PC-3 (cell line): ENCODE data around the gene LAMA5. TPM values are rescaled to one million over a fixed set of nuclear protein-coding genes. Genes with fewer than 3 reads are reported as not detected.

Source experiments
- ATAC-seq: fragments of 200-7000 bp; cut with Tn5 transposase; 2 replicates; pipeline ENCODE4 v1.9.1; 2020; ENCODE audit warnings: mild to moderate bottlenecking, moderate library complexity
- BruUV-seq: library from RNA; stranded (reverse); fragments of 400-500 nt; replicated peaks from 2 replicates; lab custom pipeline; 2021; lab: Mats Ljungman, UMichigan
- CTCF ChIA-PET: fragments of 300-600 bp; sonication (Branson Sonifier 250); formaldehyde crosslinking; loops from one replicate; lab custom pipeline; 2022; ENCODE audit warnings: antibody characterized with exemption; lab: Charles Lee
- POLR2A ChIA-PET: fragments of 300-600 bp; sonication (Branson Sonifier 250); formaldehyde crosslinking; loops from one replicate; lab custom pipeline; 2022; ENCODE audit warnings: antibody characterized with exemption; ENCODE audit not compliant: unreplicated experiment; lab: Charles Lee
- DNase-seq: peaks from one replicate; pipeline ENCODE4 v3.0.0-alpha.2; 2015
- H2AFZ ChIP-seq: fragments of 300-600 bp; sonication (generic); 2 replicates; pipeline ENCODE4 v1.6.0; 2016; ENCODE audit warnings: antibody characterized with exemption, low read length
- H3F3A ChIP-seq: fragments of 300-600 bp; sonication (generic); one replicate; pipeline ENCODE4 v1.6.0; 2017; ENCODE audit warnings: antibody characterized with exemption, low read length, control low read depth, mild to moderate bottlenecking; ENCODE audit not compliant: unreplicated experiment
- H3K27ac ChIP-seq: fragments of 300-600 bp; sonication (generic); 2 replicates; pipeline ENCODE4 v1.5.1; 2016; ENCODE audit warnings: mild to moderate bottlenecking, low read length
- H3K27me3 ChIP-seq: fragments of 300-600 bp; sonication (generic); 2 replicates; pipeline ENCODE4 v1.6.1; 2016; ENCODE audit warnings: low read length, mixed read lengths
- H3K36me3 ChIP-seq: fragments of 300-600 bp; sonication (generic); 2 replicates; pipeline ENCODE4 v1.6.1; 2016; ENCODE audit warnings: low read depth, mixed run types, low read length, mixed read lengths
- H3K4me1 ChIP-seq: fragments of 300-600 bp; sonication (generic); 2 replicates; pipeline ENCODE4 v1.5.1; 2016; ENCODE audit warnings: low read length; ENCODE audit not compliant: insufficient read depth
- H3K4me2 ChIP-seq: fragments of 300-600 bp; sonication (generic); 2 replicates; pipeline ENCODE4 v1.6.0; 2016; ENCODE audit warnings: low read length
- H3K4me3 ChIP-seq: fragments of 300-600 bp; sonication (generic); 2 replicates; pipeline ENCODE4 v1.5.1; 2016; ENCODE audit warnings: mild to moderate bottlenecking, low read length, mixed read lengths
- H3K79me2 ChIP-seq: fragments of 300-600 bp; sonication (generic); 2 replicates; pipeline ENCODE4 v1.6.1; 2017; ENCODE audit warnings: low read length, mixed read lengths
- H3K9ac ChIP-seq: fragments of 300-600 bp; sonication (generic); 2 replicates; pipeline ENCODE4 v1.6.0; 2016; ENCODE audit warnings: mild to moderate bottlenecking, low read length
- H3K9me2 ChIP-seq: fragments of 300-600 bp; sonication (generic); replicated peaks from 2 replicates; pipeline ENCODE4 v1.6.1; 2016; ENCODE audit warnings: mixed run types, low read length, mixed read lengths
- H3K9me3 ChIP-seq: fragments of 300-600 bp; sonication (generic); 2 replicates; pipeline ENCODE4 v1.6.1; 2016; ENCODE audit warnings: low read length, mixed read lengths
- H4K20me1 ChIP-seq: fragments of 300-600 bp; sonication (generic); 2 replicates; pipeline ENCODE4 v1.6.1; 2016; ENCODE audit warnings: low read length, mixed read lengths
- CTCF ChIP-seq: fragments of 300-600 bp; sonication (generic); conservative IDR thresholded peaks from 2 replicates; pipeline ENCODE4 v1.5.1; 2017; ENCODE audit warnings: antibody characterized with exemption, low read depth, mild to moderate bottlenecking, low read length
- EZH2 ChIP-seq: fragments of 300-600 bp; sonication (generic); IDR thresholded peaks from one replicate; pipeline ENCODE4 v1.6.1; 2017; ENCODE audit warnings: antibody characterized with exemption, mild to moderate bottlenecking, low read length; ENCODE audit not compliant: unreplicated experiment
- EZH2phosphoT487 ChIP-seq: fragments of 300-600 bp; sonication (generic); IDR thresholded peaks from 2 replicates; pipeline ENCODE4 v1.6.1; 2018; ENCODE audit warnings: mild to moderate bottlenecking, antibody characterized with exemption, low read length, borderline replicate concordance
- intact Hi-C: fragments of 100-400 bp; cut with micrococcal nuclease; formaldehyde crosslinking; loops from 2 replicates; pipeline ENCODE4 v1.9.0; 2023
- total RNA-seq: library from RNA; depleted of rRNA; stranded (reverse); fragments of >200 nt; gene quantifications from 2 replicates; pipeline ENCODE4 v1.2.3, GENCODE V29; 2014

LAMA5 gene
- total RNA-seq, 1 experiment from 2014 or later, result 196 TPM

- Histone ChIP-seq H3K27ac (no peak overlapping the region), H2AFZ (no peak overlapping the region), H3K9me3 (no peaks in the 10 kb centered on the region), H3K4me1 (no peaks in the 10 kb centered on the region), H3K9me2 (no peaks in the 10 kb centered on the region), H4K20me1 (peaks cover 14% of the 10 kb centered on the region; the same call in 1 of the 2 replicates), H3K27me3 (no peaks in the 10 kb centered on the region), H3K4me2 (no peak overlapping the region), H3K36me3 (peaks cover 73% of the 10 kb centered on the region), H3K9ac (no peak overlapping the region), H3F3A (peaks cover 6% of the 10 kb centered on the region), H3K79me2 (no peaks in the 10 kb centered on the region), H3K4me3 (no peak overlapping the region)
- BruUV-seq, result no TSS peak
- POLR2A ChIA-PET, result no interaction called here
- TF ChIP-seq EZH2phosphoT487, result no peak
- intact Hi-C loops, result no loop called here
- ATAC-seq (peak; percentile 11), DNase-seq (peak; percentile 4)
- CTCF ChIA-PET, result no interaction called here
Observed at GRCh38 chr20:62318400-62319345, 48.4 kb downstream of the LAMA5 start.

- no peaks in the 10 kb centered on the region for H3K4me1 ChIP-seq
- no peak for DNase-seq
- no peak overlapping the region for H2AFZ ChIP-seq
- TF ChIP-seq EZH2 (no peak), EZH2phosphoT487 (no peak), CTCF (no peak)
- intact Hi-C loops, result no loop called here
- no peaks in the 10 kb centered on the region for H3K9me2 ChIP-seq
- peaks cover 6% of the 10 kb centered on the region for H3F3A ChIP-seq
- BruUV-seq, result no TSS peak
- POLR2A ChIA-PET, result no interaction called here
- no peaks in the 10 kb centered on the region for H3K79me2 ChIP-seq
- no peak overlapping the region for H3K4me2 ChIP-seq
- H3K9me3 ChIP-seq, result no peaks in the 10 kb centered on the region
- no peak overlapping the region for H3K4me3 ChIP-seq
- CTCF ChIA-PET, result no interaction called here
- no peak overlapping the region for H3K9ac ChIP-seq
- H3K27ac ChIP-seq, result no peak overlapping the region
- no peak for ATAC-seq
- H3K36me3 ChIP-seq, result peaks cover 76% of the 10 kb centered on the region
- H3K27me3 ChIP-seq, result no peaks in the 10 kb centered on the region
- peaks cover 14% of the 10 kb centered on the region; the same call in 1 of the 2 replicates for H4K20me1 ChIP-seq
Observed at GRCh38 chr20:62317167-62317655, 49.9 kb downstream of the LAMA5 start.

- H3K36me3 ChIP-seq, result peaks cover 75% of the 10 kb centered on the region
- H4K20me1 ChIP-seq, result peaks cover 14% of the 10 kb centered on the region; the same call in 1 of the 2 replicates
- no peak overlapping the region for H3K4me3 ChIP-seq
- no peak for ATAC-seq
- no TSS peak for BruUV-seq
- H3K9ac ChIP-seq, result no peak overlapping the region
- H3F3A ChIP-seq, result peaks cover 6% of the 10 kb centered on the region
- no peaks in the 10 kb centered on the region for H3K4me1 ChIP-seq
- no peaks in the 10 kb centered on the region for H3K9me2 ChIP-seq
- POLR2A ChIA-PET, result no interaction called here
- no peaks in the 10 kb centered on the region for H3K79me2 ChIP-seq
- CTCF ChIA-PET, result no interaction called here
- no peak overlapping the region for H3K27ac ChIP-seq
- no peak for DNase-seq
- no peak overlapping the region for H2AFZ ChIP-seq
- no peak overlapping the region for H3K4me2 ChIP-seq
- TF ChIP-seq EZH2 (no peak), CTCF (no peak), EZH2phosphoT487 (no peak)
- no peaks in the 10 kb centered on the region for H3K9me3 ChIP-seq
- intact Hi-C loops, result no loop called here
- H3K27me3 ChIP-seq, result no peaks in the 10 kb centered on the region
Observed at GRCh38 chr20:62316331-62317166, 50.6 kb downstream of the LAMA5 start.
